ENCODE measurements around the gene NDUFB2. TPM values are rescaled to one million over a fixed set of nuclear protein-coding genes. Genes with fewer than 3 reads are reported as not detected.

Gene NDUFB2
- total and polyA plus RNA-seq, 2 donors (not counting 1 experiment from before 2014, with no cell fraction given) = 67.9 to 171 TPM

- Mint-ChIP-seq H3K9me3 (ENCODE audit: insufficient read depth) (no peaks in the 10 kb centered on the region), H3K27ac (no peak overlapping the region), H3K4me3 (no peak overlapping the region), H3K4me1 (no peaks in the 10 kb centered on the region), H3K27me3 (no peaks in the 10 kb centered on the region)
- ChIA-PET POLR2A (no interaction called here), CTCF (interaction anchor here (0.6 kb wide), 2 partner anchors 8 to 190 kb away, joined by 4 to 5 read pairs; no protein-coding TSS in a partner anchor)
- peaks cover 0 to 2% (median 0%) of the 10 kb centered on the region in 3 donors for H3K9me3 ChIP-seq (ENCODE audit: control extremely low read depth in 1 of 3, control insufficient read depth in 2 of 3, insufficient read depth in 1 of 3, low read length in 2 of 3)
- no peaks in the 10 kb centered on the region for H4K20me1 ChIP-seq (ENCODE audit: control insufficient read depth, insufficient read depth, low read length, poor library complexity, severe bottlenecking)
- no peaks in the 10 kb centered on the region for H3K4me1 ChIP-seq (ENCODE audit: control insufficient read depth in 2 of 2, insufficient read depth in 2 of 2, low read length in 2 of 2)
- ATAC-seq (ENCODE audit: low read depth) (no peak), DNase-seq (no peak)
- H2AFZ ChIP-seq (ENCODE audit: insufficient read depth, low read depth, low read length, poor library complexity, severe bottlenecking) = no peak overlapping the region
- 98% methylated on average over 16 of the region's 20 CpGs for WGBS (ENCODE audit: insufficient coverage)
- no peak overlapping the region for H3K4me2 ChIP-seq (replicated peaks; ENCODE audit: low read depth, low read length, poor library complexity, severe bottlenecking)
- no peak for TF ChIP-seq EZH2 (IDR thresholded peaks at IDR 0.05; ENCODE audit: borderline replicate concordance, insufficient read depth, low read depth, low read length, poor library complexity, severe bottlenecking)
- TF ChIP-seq, protein P1, sequence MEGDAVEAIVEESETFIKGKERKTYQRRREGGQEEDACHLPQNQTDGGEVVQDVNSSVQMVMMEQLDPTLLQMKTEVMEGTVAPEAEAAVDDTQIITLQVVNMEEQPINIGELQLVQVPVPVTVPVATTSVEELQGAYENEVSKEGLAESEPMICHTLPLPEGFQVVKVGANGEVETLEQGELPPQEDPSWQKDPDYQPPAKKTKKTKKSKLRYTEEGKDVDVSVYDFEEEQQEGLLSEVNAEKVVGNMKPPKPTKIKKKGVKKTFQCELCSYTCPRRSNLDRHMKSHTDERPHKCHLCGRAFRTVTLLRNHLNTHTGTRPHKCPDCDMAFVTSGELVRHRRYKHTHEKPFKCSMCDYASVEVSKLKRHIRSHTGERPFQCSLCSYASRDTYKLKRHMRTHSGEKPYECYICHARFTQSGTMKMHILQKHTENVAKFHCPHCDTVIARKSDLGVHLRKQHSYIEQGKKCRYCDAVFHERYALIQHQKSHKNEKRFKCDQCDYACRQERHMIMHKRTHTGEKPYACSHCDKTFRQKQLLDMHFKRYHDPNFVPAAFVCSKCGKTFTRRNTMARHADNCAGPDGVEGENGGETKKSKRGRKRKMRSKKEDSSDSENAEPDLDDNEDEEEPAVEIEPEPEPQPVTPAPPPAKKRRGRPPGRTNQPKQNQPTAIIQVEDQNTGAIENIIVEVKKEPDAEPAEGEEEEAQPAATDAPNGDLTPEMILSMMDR (IDR thresholded peaks at IDR 0.05) = no peak
- no peak overlapping the region for H3K4me3 ChIP-seq (ENCODE audit: control extremely low read depth in 1 of 5, extremely low read depth in 1 of 5, insufficient read depth in 1 of 5, low read depth in 2 of 5, low read length in 4 of 5)
- H3K9ac ChIP-seq (ENCODE audit: low read length) = no peak overlapping the region
- no peaks in the 10 kb centered on the region for H3K27me3 ChIP-seq (replicated peaks in 1 of 4; ENCODE audit: control extremely low read depth in 1 of 4, control insufficient read depth in 3 of 4, insufficient read depth in 4 of 4, low read length in 3 of 4)
- peaks cover 3 to 50% of the 10 kb centered on the region in 2 experiments for H3K36me3 ChIP-seq (replicated peaks in 1 of 2; ENCODE audit: control extremely low read depth in 1 of 2, control insufficient read depth in 1 of 2, extremely low read depth in 1 of 2, insufficient read depth in 2 of 2, low read length in 1 of 2)
- peaks cover 12% of the 10 kb centered on the region for H3K79me2 ChIP-seq (ENCODE audit: control insufficient read depth, insufficient read depth, low read length)
- intact Hi-C loops (cut with micrococcal nuclease) = no loop called here
- no peak overlapping the region for H3K27ac ChIP-seq (ENCODE audit: low read length in 2 of 2)
These were observed 12.2 kb upstream of the NDUFB2 start for GRCh38 chr7:140684066-140684950.
